ENCODE results near the gene POLR3GL.

DNA sequence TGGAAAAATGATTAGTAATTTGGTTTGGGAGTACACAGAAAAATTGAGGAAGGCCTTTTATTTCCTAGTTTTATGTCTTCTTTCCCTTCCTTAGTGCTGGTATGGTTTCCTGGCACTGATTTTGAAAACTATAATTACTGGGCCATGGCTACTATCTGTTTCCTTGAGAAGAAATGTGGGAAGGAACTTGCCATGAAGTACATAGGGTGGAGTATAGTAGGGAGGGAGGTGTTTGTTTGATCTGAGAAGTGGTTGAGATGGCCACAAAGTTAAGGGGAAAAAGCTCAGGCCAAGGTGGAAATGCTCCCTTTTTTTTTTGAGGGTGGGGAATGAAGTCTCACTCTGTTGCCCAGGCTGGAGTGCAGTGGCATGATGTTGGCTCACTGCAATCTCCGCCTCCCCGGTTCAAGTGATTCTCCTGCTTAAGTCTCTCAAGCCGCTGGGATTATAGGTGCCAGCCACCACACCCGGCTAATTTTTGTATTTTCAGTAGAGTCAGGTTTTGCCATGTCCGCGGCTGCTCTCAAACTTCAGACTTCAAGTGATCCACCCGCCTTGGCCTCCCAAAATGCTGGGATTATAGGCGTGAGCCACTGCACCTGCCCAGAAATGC is 45.7 kb downstream of the POLR3GL start:
- no peak for TF ChIP-seq POLR2A (IDR thresholded peaks at IDR 0.05; ENCODE audit: low read depth, low read length)
- TF ChIP-seq, protein P1, sequence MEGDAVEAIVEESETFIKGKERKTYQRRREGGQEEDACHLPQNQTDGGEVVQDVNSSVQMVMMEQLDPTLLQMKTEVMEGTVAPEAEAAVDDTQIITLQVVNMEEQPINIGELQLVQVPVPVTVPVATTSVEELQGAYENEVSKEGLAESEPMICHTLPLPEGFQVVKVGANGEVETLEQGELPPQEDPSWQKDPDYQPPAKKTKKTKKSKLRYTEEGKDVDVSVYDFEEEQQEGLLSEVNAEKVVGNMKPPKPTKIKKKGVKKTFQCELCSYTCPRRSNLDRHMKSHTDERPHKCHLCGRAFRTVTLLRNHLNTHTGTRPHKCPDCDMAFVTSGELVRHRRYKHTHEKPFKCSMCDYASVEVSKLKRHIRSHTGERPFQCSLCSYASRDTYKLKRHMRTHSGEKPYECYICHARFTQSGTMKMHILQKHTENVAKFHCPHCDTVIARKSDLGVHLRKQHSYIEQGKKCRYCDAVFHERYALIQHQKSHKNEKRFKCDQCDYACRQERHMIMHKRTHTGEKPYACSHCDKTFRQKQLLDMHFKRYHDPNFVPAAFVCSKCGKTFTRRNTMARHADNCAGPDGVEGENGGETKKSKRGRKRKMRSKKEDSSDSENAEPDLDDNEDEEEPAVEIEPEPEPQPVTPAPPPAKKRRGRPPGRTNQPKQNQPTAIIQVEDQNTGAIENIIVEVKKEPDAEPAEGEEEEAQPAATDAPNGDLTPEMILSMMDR (IDR thresholded peaks at IDR 0.05 in 2 of 3, conservative IDR thresholded peaks at IDR 0.05 in 1 of 3; ENCODE audit: control insufficient read depth in 2 of 3, extremely low read depth in 1 of 3, insufficient read depth in 1 of 3, low read depth in 3 of 3, low read length in 3 of 3) = no peak
- TF ChIP-seq EGR1 (IDR thresholded peaks at IDR 0.05; ENCODE audit: borderline replicate concordance in 1 of 2, low read depth in 2 of 2, low read length in 2 of 2) = no peak
- no peak for TF ChIP-seq SREBF2 (IDR thresholded peaks at IDR 0.05; ENCODE audit: low read length)
- TF ChIP-seq, protein P2, sequence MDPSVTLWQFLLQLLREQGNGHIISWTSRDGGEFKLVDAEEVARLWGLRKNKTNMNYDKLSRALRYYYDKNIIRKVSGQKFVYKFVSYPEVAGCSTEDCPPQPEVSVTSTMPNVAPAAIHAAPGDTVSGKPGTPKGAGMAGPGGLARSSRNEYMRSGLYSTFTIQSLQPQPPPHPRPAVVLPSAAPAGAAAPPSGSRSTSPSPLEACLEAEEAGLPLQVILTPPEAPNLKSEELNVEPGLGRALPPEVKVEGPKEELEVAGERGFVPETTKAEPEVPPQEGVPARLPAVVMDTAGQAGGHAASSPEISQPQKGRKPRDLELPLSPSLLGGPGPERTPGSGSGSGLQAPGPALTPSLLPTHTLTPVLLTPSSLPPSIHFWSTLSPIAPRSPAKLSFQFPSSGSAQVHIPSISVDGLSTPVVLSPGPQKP (IDR thresholded peaks at IDR 0.05; ENCODE audit: low read depth, low read length) = no peak
- TF ChIP-seq TARDBP (IDR thresholded peaks at IDR 0.05; ENCODE audit: borderline replicate concordance) = no peak
- no peak for TF ChIP-seq YY1 (IDR thresholded peaks at IDR 0.05; ENCODE audit: low read depth, low read length)
- no peak for TF ChIP-seq ZNF274 (IDR thresholded peaks at IDR 0.05; ENCODE audit: insufficient read depth, insufficient read length)
- no peak for TF ChIP-seq SMAD1 (IDR thresholded peaks at IDR 0.05; ENCODE audit: low read depth, partially characterized antibody)

All from GM12878 (cell line).